ENCODE data around the gene PTPN23. TPM values are rescaled to one million over a fixed set of nuclear protein-coding genes. Genes with fewer than 3 reads are reported as not detected.

Gene PTPN23
- total and polyA plus RNA-seq, 9 of the 15 experiments (the other 6 are each of a cell fraction or from before 2014, with no cell fraction given), result 0.41 to 58.7 (median 7.2) TPM

DNA sequence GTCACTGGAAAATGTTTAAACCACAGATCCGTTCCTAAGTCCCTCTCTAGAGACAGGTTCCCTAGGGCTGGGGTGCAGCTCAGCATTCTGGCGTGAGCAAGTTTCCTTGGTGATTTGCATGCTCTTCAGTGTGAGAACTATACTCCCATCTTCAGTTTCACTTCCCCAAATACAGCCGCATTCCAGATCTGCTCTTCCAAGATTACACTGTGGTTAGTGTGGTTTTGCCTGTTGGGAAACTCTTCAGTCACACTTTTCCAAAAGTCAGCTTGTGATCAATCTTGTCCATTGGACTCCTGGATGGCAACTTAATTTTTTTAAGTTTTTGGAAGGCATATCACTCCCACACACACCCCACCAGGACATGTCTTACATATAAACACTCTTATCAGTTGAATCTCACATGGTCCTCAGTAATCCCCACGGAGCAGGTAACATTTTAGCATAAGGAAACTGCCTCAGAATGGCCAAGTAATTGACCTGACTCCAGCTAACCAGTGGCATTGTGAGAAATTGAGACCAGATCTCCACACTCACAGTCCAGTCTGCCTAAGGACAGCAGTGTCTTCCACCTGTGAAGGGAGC is 33.5 kb upstream of the PTPN23 start (continued):
- TF ChIP-seq BHLHE40 (IDR thresholded peaks at IDR 0.05; ENCODE audit: low read length), result peak; percentile 67
- no peak for TF ChIP-seq POLR2B (IDR thresholded peaks at IDR 0.05; ENCODE audit: low read depth, partially characterized antibody)
- TF ChIP-seq FOXA3 (CRISPR knock-in tag; conservative IDR thresholded peaks at IDR 0.05 in 1 of 2, IDR thresholded peaks at IDR 0.05 in 1 of 2), result peak in 1 of 2 experiments; percentile 10; a peak in 1 of 4 replicates
- TF ChIP-seq JUND (IDR thresholded peaks at IDR 0.05; ENCODE audit: borderline replicate concordance, low read depth, low read length), result no peak
- TF ChIP-seq JUND (tag; IDR thresholded peaks at IDR 0.05; ENCODE audit: borderline replicate concordance, low read depth, low read length), result peak; percentile 36; the same call in 2 of the 3 replicates
- no peak for TF ChIP-seq DACH1 (IDR thresholded peaks at IDR 0.05; ENCODE audit: partially characterized antibody)
- no peak for TF ChIP-seq SMAD1 (IDR thresholded peaks at IDR 0.05; ENCODE audit: low read depth, low read length, partially characterized antibody)
- TF ChIP-seq STAT6 (CRISPR knock-in tag; IDR thresholded peaks at IDR 0.05), result no peak
- TF ChIP-seq, protein P1, sequence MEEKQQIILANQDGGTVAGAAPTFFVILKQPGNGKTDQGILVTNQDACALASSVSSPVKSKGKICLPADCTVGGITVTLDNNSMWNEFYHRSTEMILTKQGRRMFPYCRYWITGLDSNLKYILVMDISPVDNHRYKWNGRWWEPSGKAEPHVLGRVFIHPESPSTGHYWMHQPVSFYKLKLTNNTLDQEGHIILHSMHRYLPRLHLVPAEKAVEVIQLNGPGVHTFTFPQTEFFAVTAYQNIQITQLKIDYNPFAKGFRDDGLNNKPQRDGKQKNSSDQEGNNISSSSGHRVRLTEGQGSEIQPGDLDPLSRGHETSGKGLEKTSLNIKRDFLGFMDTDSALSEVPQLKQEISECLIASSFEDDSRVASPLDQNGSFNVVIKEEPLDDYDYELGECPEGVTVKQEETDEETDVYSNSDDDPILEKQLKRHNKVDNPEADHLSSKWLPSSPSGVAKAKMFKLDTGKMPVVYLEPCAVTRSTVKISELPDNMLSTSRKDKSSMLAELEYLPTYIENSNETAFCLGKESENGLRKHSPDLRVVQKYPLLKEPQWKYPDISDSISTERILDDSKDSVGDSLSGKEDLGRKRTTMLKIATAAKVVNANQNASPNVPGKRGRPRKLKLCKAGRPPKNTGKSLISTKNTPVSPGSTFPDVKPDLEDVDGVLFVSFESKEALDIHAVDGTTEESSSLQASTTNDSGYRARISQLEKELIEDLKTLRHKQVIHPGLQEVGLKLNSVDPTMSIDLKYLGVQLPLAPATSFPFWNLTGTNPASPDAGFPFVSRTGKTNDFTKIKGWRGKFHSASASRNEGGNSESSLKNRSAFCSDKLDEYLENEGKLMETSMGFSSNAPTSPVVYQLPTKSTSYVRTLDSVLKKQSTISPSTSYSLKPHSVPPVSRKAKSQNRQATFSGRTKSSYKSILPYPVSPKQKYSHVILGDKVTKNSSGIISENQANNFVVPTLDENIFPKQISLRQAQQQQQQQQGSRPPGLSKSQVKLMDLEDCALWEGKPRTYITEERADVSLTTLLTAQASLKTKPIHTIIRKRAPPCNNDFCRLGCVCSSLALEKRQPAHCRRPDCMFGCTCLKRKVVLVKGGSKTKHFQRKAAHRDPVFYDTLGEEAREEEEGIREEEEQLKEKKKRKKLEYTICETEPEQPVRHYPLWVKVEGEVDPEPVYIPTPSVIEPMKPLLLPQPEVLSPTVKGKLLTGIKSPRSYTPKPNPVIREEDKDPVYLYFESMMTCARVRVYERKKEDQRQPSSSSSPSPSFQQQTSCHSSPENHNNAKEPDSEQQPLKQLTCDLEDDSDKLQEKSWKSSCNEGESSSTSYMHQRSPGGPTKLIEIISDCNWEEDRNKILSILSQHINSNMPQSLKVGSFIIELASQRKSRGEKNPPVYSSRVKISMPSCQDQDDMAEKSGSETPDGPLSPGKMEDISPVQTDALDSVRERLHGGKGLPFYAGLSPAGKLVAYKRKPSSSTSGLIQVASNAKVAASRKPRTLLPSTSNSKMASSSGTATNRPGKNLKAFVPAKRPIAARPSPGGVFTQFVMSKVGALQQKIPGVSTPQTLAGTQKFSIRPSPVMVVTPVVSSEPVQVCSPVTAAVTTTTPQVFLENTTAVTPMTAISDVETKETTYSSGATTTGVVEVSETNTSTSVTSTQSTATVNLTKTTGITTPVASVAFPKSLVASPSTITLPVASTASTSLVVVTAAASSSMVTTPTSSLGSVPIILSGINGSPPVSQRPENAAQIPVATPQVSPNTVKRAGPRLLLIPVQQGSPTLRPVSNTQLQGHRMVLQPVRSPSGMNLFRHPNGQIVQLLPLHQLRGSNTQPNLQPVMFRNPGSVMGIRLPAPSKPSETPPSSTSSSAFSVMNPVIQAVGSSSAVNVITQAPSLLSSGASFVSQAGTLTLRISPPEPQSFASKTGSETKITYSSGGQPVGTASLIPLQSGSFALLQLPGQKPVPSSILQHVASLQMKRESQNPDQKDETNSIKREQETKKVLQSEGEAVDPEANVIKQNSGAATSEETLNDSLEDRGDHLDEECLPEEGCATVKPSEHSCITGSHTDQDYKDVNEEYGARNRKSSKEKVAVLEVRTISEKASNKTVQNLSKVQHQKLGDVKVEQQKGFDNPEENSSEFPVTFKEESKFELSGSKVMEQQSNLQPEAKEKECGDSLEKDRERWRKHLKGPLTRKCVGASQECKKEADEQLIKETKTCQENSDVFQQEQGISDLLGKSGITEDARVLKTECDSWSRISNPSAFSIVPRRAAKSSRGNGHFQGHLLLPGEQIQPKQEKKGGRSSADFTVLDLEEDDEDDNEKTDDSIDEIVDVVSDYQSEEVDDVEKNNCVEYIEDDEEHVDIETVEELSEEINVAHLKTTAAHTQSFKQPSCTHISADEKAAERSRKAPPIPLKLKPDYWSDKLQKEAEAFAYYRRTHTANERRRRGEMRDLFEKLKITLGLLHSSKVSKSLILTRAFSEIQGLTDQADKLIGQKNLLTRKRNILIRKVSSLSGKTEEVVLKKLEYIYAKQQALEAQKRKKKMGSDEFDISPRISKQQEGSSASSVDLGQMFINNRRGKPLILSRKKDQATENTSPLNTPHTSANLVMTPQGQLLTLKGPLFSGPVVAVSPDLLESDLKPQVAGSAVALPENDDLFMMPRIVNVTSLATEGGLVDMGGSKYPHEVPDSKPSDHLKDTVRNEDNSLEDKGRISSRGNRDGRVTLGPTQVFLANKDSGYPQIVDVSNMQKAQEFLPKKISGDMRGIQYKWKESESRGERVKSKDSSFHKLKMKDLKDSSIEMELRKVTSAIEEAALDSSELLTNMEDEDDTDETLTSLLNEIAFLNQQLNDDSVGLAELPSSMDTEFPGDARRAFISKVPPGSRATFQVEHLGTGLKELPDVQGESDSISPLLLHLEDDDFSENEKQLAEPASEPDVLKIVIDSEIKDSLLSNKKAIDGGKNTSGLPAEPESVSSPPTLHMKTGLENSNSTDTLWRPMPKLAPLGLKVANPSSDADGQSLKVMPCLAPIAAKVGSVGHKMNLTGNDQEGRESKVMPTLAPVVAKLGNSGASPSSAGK (IDR thresholded peaks at IDR 0.05), result no peak
- TF ChIP-seq RBFOX2 (IDR thresholded peaks at IDR 0.05; ENCODE audit: low read depth, low read length), result no peak
- TF ChIP-seq FOS (IDR thresholded peaks at IDR 0.05; ENCODE audit: extremely low read depth, insufficient read length), result no peak
- peak; percentile 86; the same call in 1 of the 2 replicates for TF ChIP-seq HEY1 (CRISPR knock-in tag; IDR thresholded peaks at IDR 0.05; ENCODE audit: borderline replicate concordance)
- no peak for TF ChIP-seq TOE1 (IDR thresholded peaks at IDR 0.05; ENCODE audit: borderline replicate concordance)
- no peak for TF ChIP-seq TOE1 (CRISPR knock-in tag; IDR thresholded peaks at IDR 0.05; ENCODE audit: borderline replicate concordance, low read depth)
